Body of pancreas (tissue), 4 donors: ENCODE measurements around the gene CMSS1. TPM values are rescaled to one million over a fixed set of nuclear protein-coding genes. Genes with fewer than 3 reads are reported as not detected.

ENCODE experiments used
- ATAC-seq: fragments of 150-250 bp; one replicate; pipeline ENCODE4 v1.9.1; 2016
- DNase-seq, 4 donors: peaks; one replicate each; pipeline ENCODE4 v3.0.0-alpha.2; 2019
- H3K27ac ChIP-seq, 4 donors: fragments of 200-600 bp; sonication (generic); 1 replicate in 3 of 4; 2 replicates in 1 of 4; pipeline versions ENCODE4 v1.5.1 to v1.6.1; 2016 to 2019; ENCODE audit warnings: mild to moderate bottlenecking in 1 of 4, mixed read lengths in 1 of 4, moderate library complexity in 1 of 4
- H3K27me3 ChIP-seq, 2 donors: fragments of 200-600 bp; sonication (generic); one replicate each; pipeline ENCODE4 v1.6.0; 2016; ENCODE audit warnings: mild to moderate bottlenecking in 1 of 2
- H3K36me3 ChIP-seq, 2 donors: fragments of 200-600 bp; sonication (generic); replicated peaks in 1 of 2; 2 replicates each; pipeline ENCODE4 v1.5.1; 2016; ENCODE audit warnings: low read depth in 2 of 2; ENCODE audit not compliant: insufficient read depth in 1 of 2
- H3K4me1 ChIP-seq: fragments of 200-600 bp; sonication (generic); one replicate; pipeline ENCODE4 v1.6.0; 2016
- H3K4me3 ChIP-seq, 2 donors: fragments of 200-600 bp; sonication (generic); 1 replicate in 1 of 2; 2 replicates in 1 of 2; pipeline ENCODE4 v1.5.1; 2016 to 2019
- H3K9me3 ChIP-seq, 3 donors: fragments of 200-600 bp; sonication (generic); 1 replicate in 2 of 3; 2 replicates in 1 of 3; pipeline ENCODE4 v1.5.1; 2016
- POLR2A ChIP-seq, 3 donors: fragments of 450-650 bp; IDR thresholded peaks; one replicate each; pipeline ENCODE4 v1.6.1; 2016; ENCODE audit warnings: antibody characterized with exemption in 3 of 3, mild to moderate bottlenecking in 2 of 3
- WGBS, 2 donors: methylation state at CpG; one replicate each; pipeline ENCODE4 v1.1.5; 2017; 5-methylcytosine and 5-hydroxymethylcytosine counted together
- intact Hi-C: fragments of 100-400 bp; cut with DNase I; formaldehyde crosslinking; loops from one replicate; pipeline ENCODE4 v1.15.1; 2023
- total RNA-seq, 2 donors: library from RNA; depleted of rRNA; stranded (reverse); fragments of >200 nt; gene quantifications; one replicate each; pipeline ENCODE4 v1.1.0, GENCODE V29; 2016
- TF ChIP-seq, protein P1 (sequence below), 7 experiments: fragments of 450-650 bp in 4 of 7; fragments of 200-600 bp in 3 of 7; sonication (generic) in 3 of 7; IDR thresholded peaks; one replicate each; pipeline ENCODE4 v1.5.1; 2016 to 2019; ENCODE audit warnings: antibody characterized with exemption in 7 of 7

The CMSS1 gene
- total RNA-seq, 2 donors from 2014 or later: 3.9 to 21.4 TPM

DNA sequence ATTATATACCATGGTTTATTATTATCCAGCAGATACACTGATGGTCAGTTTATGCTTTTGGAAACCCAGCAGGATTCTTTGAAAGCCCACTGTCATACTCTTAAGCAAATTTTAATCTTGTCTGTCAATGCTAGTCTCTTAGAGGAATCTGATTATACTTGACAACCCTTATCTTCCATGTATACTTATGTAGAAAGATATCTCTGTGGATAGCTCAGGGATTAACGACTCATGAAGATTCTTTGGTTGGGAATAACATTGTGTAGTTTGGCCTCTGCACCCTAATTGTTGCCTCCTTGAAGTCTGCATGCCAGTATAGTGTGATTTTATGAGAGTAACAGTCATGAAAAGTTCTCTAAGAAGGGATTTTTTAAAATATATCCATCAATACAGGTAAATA, 263.6 kb downstream of the CMSS1 start:
- Histone ChIP-seq H3K27me3 (no peaks in the 10 kb centered on the region), H3K27ac (no peak overlapping the region), H3K36me3 (no peaks in the 10 kb centered on the region), H3K9me3 (no peaks in the 10 kb centered on the region), H3K4me3 (no peak overlapping the region), H3K4me1 (peaks cover 27% of the 10 kb centered on the region)
- DNase-seq (no peak), ATAC-seq (no peak)
- no peak for TF ChIP-seq POLR2A (IDR thresholded peaks at IDR 0.05)
- TF ChIP-seq, protein P1, sequence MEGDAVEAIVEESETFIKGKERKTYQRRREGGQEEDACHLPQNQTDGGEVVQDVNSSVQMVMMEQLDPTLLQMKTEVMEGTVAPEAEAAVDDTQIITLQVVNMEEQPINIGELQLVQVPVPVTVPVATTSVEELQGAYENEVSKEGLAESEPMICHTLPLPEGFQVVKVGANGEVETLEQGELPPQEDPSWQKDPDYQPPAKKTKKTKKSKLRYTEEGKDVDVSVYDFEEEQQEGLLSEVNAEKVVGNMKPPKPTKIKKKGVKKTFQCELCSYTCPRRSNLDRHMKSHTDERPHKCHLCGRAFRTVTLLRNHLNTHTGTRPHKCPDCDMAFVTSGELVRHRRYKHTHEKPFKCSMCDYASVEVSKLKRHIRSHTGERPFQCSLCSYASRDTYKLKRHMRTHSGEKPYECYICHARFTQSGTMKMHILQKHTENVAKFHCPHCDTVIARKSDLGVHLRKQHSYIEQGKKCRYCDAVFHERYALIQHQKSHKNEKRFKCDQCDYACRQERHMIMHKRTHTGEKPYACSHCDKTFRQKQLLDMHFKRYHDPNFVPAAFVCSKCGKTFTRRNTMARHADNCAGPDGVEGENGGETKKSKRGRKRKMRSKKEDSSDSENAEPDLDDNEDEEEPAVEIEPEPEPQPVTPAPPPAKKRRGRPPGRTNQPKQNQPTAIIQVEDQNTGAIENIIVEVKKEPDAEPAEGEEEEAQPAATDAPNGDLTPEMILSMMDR (IDR thresholded peaks at IDR 0.05): no peak
- 60 to 68% methylated on average over 1 of the region's 1 CpG for WGBS, 2 donors
- intact Hi-C loops: no loop called here

GRCh38 chr3:100081986-100082692, 264.5 kb downstream of the CMSS1 start:
- WGBS, 2 donors: 67 to 71% methylated on average over 2 of the region's 2 CpGs
- ATAC-seq (no peak), DNase-seq (no peak)
- no peak for TF ChIP-seq POLR2A (IDR thresholded peaks at IDR 0.05)
- TF ChIP-seq, protein P1 (IDR thresholded peaks at IDR 0.05): no peak
- no peak overlapping the region for H3K4me3 ChIP-seq
- H3K27me3 ChIP-seq: no peaks in the 10 kb centered on the region
- H3K4me1 ChIP-seq: peaks cover 19% of the 10 kb centered on the region
- no peaks in the 10 kb centered on the region for H3K9me3 ChIP-seq
- no peaks in the 10 kb centered on the region for H3K36me3 ChIP-seq
- H3K27ac ChIP-seq: no peak overlapping the region
- intact Hi-C loops: no loop called here

GRCh38 chr3:100082714-100083113, 265.1 kb downstream of the CMSS1 start:
- ATAC-seq: no peak
- H3K4me1 ChIP-seq: peaks cover 14% of the 10 kb centered on the region
- no peaks in the 10 kb centered on the region for H3K27me3 ChIP-seq
- no peak overlapping the region for H3K4me3 ChIP-seq
- WGBS, 2 donors: 88 to 93% methylated on average over 1 of the region's 1 CpG
- intact Hi-C loops: no loop called here
- TF ChIP-seq, protein P1 (IDR thresholded peaks at IDR 0.05): no peak
- TF ChIP-seq POLR2A (IDR thresholded peaks at IDR 0.05): no peak
- H3K27ac ChIP-seq: no peak overlapping the region
- no peaks in the 10 kb centered on the region for H3K36me3 ChIP-seq
- H3K9me3 ChIP-seq: no peaks in the 10 kb centered on the region
- DNase-seq: no peak

GRCh38 chr3:100083209-100083608, 265.5 kb downstream of the CMSS1 start:
- Histone ChIP-seq H3K4me3 (no peak overlapping the region), H3K9me3 (no peaks in the 10 kb centered on the region), H3K27me3 (no peaks in the 10 kb centered on the region), H3K36me3 (no peaks in the 10 kb centered on the region), H3K4me1 (peaks cover 14% of the 10 kb centered on the region), H3K27ac (no peak overlapping the region)
- DNase-seq (no peak), ATAC-seq (no peak)
- intact Hi-C loops: no loop called here
- 90 to 92% methylated on average over 6 of the region's 6 CpGs for WGBS, 2 donors
- TF ChIP-seq, protein P1 (IDR thresholded peaks at IDR 0.05): no peak
- TF ChIP-seq POLR2A (IDR thresholded peaks at IDR 0.05): no peak
